ENCODE results near the gene GSDME.

Gene GSDME

DNA sequence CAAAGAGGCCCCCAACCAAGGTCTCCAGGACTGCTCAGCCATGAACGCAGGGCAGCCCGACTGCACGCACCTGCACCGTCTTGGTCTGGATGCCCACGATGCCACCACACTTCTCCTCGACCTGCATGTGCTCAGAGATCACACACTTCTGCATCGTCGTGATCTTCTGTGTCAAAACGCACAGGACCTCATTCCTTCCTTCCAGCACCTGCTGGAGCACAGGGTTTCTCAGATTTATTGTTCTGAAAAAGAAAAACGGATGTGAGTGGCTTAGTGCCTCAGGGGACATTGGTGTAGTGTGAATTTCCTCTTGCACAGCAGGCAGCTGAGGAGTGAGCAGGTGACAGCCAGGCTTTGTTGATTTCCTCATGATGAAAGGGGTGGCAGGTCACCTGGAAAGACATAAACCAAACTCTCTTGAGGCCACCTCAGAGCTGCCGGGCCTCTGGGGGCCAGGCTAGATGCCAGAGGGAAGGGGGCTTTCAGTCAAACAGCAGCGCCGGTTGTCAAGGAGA lies 38.2 kb downstream of the GSDME start:
- FAIRE-seq: no peak

DNA sequence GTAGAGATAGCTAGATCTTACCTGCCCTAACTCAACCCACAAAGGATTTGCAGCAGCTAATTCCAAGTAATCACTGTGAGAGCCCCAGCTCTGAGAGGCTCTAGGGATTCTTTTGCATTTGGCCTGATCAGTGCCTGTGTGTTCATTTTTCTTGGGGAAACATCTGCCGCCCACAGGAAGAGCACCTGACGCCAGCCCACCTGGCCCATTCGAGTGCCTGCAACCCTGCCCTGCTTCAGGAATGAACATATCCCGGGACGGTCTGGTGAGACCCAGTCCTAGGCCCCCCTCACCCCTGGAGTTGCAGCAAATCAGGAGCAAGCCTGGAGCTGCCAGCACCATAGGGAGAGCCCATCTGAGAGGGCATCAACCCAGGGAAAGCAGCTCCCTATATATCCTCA lies 38.8 kb downstream of the GSDME start:
- no peak for FAIRE-seq

DNA sequence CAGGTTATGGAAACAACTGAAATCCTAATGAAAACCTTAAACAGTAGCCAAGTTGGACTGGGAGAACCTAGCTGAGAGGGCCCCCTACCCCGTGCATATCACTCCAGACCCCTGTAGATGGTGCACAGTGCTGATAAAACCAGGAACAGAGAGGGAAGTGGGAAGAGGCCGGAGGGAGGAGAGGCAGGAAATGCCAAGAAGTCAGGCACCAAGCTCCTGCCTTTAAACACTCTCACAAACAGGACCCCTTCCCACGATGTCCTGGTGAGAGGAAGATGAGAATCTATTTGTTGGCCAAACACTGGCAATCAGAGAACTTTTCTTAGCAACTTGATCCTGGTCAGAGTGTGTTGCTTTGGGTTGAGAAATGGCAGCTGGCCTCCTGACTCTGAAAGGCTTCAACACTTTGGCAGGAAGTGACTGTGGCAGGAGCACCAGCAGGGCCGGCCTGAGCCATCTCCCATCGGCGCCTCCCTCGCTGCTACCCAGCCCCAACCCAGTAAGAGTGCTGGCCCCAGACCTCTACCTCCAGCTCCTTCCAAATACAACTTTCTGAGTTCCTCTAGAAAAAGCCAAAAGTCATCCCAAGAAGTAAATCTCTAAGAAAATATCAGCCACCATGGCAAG lies 39.5 kb downstream of the GSDME start:
- FAIRE-seq: no peak

DNA sequence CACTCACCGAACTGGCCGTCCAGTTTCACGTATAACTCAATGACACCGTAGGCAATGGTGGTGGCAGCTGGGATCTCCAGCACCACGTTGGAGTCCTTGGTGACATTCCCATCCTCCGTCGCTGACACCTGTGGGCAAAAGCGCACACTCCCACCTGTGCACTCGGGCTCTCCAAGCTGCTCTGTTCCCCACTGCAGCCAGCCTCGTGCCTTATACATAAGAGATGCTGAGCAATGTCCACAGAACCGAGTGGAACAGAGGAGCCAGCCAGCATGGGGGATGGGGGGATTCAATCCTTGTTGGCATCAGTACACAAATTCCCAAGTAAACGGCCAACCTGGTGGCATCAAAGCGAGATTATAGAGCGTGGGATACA lies 40.0 kb downstream of the GSDME start:
- FAIRE-seq: no peak

DNA sequence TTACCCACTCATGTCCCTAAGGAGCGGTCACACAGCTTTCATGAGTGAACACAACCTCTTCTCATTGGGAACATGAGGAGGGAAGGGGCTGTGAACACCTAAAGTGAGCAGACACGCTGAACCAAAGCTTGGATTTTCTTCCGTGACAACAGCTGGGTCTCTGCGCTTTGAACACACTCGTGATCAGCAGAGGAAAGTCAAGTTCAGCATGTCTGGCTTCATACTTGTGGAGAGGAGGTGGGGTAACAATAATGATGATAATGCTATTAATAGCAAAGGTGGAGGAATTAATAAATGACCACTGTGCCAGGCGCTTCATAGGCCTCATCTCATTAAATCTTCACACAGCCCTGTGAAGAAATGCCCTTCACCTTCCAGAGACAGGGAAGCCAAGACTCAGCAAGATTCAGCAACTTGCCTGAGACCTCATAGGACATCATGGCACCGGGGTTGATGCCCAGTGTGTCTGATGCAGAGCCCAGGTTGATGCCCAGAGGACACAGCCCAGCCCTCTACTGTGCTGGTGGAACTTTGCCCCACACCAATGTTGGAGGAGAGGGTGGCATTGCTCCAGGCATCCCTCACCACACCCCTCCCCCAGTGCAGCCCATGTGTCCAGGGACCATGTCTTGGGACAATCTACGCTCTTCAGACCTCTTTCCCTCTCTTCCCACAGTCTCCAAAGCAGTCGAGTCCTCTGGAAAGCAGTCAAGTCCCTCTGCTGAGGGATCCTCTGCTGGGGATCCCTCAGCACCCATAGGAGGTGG lies 40.6 kb downstream of the GSDME start:
- FAIRE-seq: no peak

DNA sequence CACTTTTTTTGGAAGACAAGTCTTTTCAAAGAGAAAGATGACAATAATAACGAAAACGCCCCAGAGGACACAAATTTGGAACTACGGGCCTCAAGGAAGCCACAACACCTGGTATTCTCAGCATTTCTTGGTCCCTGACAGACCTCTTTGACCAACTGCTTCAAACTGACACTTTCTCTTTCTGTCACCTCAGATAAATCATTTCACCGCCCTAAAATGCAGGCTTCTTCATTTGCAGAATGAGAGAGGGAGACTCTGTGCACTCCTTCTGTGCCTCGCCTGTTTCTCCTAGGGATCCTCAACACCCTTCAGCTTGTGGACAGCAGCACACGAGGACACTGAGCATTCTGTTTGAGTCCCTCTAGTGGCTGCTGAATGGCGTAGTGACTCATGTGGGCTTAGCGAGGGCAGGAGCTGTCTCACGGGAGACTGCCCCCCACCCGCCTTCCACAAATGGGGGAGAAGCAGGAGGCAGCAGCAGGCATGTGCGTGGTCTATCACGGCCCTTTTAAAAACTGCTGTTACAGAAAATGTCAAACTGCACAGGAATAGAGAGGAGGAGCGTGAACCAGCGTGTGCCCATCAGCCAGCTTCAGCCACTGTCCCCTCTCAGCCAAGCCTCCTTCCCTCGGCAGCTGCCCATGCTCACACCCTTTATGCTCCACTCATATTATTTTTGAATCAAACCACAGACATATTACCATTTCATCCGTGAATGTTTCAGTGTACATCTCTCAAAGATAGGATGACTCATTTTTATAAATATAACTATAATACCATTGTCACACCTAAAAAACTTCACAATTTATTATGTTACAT lies 41.4 kb downstream of the GSDME start:
- FAIRE-seq: no peak

DNA sequence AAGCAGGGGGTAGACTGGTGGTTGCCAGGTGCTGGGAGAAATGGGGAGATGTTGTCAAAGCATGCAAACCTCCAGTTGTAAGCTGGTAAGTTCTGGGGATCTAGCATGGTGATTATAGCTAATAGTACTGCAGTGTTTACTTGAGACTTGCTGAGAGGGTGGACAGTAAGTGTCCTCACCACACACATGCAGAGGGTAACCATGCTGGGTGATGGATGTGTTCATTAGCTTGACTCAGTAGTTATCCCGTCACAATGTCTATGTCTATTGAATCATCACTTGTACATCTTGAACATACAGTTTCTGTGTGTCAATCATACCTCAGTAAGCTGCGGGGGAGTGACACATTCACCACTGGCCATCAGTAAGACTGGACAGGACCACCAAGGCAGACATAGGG lies 42.1 kb downstream of the GSDME start:
- no peak for FAIRE-seq

DNA sequence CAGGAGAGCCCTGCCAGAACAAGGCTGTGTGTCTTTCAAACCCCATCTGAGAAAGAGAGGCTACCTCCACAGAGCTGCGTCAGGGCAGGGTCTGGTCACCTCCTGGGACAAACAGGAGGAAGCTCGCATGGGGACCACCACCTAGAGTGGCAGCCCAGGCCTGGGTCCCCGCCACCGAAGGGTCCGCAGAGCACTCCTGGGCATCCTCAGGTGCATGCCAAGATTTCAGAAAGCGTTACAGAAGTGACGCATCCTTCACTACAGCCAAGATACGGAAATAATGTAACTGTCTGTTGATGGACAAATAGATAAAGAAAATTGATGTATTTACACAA lies 42.6 kb downstream of the GSDME start:
- FAIRE-seq: no peak

DNA sequence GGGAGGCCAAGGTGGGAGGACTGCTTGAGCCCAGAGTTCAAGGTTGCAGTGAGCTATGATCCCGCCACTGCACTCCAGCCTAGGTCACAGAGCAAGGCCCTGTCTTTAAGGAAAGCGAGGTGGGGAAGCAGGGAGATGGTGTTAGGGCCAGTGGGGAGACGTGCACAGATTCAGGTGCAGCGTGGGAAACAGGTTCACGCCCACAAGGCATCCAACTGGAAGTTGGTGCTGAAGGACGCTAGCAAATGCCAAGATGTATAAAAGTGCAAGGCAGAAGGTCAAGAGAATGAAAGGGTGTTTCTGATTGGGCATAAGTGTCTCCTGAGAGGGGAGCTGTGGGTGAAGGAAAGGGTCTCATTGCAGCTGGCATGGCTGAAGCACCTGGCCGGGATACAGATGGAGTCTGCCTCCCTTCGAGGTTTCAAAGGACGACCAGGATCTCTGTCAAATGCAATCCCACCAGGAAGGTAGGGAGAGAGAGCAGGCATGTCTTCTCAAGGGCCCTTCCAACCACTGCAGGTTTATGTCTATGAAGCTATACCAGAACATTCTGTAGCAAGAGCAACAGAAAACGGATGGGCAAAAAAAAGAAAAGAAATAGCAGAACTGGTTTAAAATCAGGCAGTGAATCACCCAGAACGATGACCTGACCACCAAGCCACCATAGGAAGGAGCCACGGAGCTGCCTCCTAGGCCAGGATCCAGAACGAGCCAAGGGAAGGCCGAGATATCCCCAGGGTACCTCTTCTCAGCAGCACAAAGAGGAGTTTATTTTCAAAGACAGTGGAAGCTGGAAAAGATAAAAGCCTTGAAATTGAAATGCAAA lies 43.2 kb downstream of the GSDME start:
- no peak for FAIRE-seq

DNA sequence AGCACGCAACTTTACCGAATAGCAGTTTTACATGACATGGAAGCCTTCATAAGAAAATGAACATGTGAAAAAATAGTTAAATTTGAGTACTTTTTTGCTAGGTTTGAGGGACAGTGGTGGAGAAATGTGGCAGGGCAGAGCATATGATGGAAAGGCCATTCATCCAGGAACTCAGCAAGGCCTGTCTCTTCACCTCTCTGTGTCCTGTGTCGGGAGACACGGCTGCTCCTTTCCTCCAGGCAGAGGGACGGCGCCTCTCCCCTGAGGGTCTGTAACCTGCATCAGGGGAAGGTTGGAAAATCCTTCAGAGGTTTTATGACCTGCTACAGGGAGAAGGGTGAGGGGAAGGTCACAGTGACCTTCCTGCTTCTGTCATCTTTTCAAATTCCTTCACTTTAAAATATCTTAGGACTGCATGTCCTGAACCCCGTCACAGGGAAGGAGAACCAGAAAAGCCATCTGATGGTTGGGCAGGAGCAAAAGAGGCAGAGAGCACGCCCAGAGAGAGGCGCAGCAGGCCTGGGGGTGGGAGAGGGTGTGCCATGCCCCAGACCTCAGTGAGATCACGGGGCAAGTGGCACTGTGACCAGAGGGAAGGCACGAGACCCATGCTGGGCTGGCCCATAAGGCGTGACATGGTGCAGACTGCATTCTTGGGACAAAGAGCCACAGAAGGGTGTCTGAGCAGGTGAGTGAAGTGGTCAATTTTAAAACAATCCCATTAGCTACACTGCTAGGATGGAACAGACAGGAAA lies 44.0 kb downstream of the GSDME start:
- no peak for FAIRE-seq

DNA sequence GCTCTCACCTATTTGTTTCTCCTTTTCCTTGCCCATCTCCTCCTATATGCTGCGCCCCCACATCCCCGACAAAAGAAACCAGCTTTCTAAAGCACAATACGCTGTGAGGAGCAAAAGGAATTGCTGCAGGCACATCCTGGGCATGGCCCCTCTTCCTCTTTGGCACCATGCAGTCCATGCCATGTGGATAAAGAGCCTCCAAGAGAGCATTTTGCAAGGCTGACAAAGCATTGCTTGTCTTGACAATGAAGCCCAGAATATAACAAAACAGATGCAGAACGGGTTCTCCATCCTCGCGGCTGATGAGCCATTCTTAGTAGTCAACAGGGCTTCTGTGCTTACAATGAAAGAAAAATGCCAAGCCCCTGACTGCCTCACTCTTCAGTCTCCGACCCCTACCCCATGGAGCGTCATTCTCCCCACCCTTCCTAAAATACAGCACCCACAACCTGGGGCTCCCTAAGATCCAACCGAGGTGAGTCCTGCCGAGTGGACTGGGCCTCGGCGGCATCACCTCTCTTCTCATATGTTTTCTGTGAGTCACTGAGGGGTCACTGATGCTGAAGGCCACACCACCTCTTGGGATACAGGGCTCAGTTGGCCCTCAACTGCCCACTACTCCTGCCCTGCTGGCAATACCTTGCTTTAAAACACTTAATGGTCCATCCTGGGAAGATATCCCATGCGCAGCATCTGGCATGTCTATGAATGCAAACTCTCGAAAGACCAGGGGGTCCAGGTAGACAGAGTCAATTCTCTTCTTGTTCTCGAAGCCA lies 47.5 kb downstream of the GSDME start:
- no peak for FAIRE-seq

DNA sequence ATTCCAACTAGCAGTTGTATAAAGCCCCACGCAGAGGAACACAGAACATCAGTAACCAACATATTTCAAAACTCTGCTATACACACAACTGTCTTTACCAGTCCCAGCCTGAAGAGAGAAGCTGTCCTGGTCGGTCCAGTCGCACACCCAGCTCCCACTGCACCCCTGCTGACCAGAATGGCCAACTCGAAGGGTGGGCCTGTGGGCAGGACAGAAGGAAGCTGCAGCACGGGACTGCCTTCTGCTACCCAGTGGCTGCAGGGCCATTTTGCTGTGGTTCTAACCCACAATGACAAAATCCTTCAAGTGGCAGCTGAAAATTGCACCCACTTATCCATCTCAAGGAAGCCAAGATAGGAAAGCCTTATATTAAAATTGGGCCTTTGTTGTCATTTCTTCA lies 48.2 kb downstream of the GSDME start:
- no peak for FAIRE-seq

DNA sequence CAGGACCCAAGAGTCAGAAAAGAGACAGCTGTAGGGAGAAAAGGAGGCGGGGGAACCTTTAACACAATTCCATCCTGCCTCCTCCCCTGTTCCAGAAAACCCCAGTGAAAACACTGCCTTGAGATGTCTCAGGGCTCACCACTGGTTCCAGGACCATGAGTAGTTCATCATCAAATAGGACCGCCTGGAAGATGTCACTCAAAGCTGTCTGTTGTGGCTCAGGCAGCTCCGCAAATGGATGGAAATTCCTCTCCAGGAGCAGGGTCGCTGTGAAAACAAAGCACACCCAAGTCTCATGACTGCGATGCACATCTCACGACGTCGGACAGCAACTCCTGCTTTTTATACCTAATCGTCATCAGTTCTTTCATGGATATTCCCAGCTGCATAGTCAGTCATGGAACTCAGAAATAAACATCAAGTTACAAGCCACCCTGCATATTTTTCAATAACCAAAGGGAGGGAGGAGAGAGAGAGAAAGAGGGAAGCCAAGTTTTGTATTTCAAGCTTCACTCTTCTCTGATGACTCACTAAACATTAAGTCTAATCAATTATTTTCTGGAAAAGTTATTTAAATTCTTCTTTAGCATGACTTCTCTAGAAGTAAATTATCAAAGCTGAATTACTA lies 49.2 kb downstream of the GSDME start:
- FAIRE-seq: no peak

DNA sequence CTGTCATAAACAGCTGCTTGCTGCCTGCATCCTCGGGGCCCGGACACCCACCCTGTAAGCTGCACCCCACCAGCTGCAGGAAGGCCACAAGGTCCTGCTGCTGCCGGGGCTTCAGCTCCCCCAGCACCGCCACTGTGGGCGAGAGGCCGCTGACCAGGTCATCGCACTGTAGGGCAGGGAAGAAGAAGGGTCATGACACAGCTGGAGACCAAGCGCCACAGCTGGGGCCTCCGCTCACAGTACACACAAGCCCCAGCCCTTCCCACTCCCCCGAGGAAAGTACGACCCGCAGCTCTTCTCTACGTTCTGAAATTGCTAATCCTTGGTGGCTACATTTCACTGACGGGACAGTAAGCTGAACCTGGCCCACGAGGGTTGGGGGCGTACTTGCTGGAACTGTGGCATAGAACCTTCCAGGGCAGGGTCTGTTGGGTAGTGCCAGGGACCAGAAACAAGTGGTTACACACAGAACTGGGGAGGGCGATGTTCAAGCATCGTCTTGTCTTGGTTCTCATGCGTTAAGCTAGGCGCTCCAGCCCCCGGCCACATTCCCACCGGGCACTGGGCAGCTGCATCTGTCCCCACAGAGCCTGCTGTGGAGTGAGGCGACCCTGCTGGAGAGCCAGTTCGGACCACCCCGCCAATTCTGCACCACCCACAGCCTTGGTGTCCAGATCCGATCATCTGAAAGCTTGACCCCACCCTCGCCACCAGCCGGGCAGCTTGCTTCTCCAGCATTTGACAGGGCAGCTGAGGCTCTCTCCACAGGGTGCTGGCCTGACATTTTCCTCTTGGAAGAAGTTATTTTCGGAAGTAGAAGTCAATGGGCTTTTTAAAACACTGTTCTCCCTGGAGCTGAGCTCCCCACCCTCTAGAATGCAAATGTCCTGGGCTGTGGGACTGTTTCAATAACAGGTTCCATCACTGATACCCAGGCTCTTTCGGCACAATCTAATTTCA lies 50.8 kb downstream of the GSDME start:
- FAIRE-seq: no peak

DNA sequence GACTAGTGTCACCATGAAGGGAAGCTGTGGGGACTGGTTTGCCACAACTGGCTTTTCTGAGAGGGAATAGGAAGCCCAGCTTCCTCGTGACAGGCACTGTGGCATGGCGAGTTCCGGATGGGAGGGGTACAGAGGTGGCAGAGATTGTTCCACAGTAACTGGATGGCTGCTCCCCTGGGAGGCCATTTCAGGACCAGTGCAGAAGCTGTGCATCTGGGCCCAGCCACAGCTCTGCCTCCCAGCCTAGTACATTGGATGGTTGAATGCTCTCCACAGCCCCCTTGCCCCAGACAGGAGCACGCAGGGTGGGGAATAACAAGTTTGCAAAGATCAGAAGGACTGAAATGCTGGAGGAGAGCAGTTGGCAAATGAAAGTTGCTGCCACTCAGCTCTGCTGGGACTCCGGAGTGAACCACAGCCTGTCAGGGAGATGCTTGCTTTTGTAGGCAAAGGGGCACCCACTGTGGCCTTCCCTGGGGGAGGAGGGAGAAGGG lies 51.8 kb downstream of the GSDME start:
- FAIRE-seq: no peak

DNA sequence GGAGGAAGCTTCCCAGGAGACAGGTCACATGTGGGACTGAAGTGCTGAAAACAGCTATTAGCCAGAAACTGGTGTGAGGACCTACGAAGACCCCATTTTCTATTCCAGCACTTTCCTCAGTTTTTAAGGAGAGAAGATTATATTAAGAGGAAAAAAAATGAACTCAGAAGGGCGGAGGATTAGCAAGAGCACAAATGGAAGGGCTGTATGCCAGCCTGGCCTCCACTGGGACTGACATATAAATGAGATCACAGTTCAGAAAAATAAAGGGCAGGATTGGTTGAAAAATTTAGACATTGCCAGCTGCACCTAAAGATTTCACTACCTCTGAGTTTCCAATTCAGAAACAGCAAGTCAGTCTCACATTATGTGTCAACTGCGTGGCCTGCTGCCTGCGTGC lies 53.0 kb downstream of the GSDME start:
- no peak for FAIRE-seq

DNA sequence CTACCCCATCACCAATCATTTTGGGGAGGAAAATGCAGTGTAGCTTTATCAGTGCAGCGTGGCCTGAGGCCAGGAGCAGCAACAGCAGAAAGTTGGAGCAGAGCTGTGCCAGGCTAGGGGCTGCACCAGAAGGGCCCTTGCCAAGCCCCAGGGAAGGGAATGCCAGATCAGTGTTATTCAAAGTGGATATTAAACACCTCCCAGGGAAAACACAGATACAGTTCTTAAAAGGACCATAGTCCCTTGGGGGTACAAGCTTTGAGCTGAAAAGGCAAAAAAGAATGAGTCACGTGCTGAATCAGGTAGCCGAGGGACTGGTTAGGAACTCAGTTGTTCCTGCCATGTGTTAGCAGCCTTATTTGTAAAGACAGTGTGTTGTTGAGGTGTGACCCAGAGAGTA lies 54.0 kb downstream of the GSDME start:
- FAIRE-seq: no peak

DNA sequence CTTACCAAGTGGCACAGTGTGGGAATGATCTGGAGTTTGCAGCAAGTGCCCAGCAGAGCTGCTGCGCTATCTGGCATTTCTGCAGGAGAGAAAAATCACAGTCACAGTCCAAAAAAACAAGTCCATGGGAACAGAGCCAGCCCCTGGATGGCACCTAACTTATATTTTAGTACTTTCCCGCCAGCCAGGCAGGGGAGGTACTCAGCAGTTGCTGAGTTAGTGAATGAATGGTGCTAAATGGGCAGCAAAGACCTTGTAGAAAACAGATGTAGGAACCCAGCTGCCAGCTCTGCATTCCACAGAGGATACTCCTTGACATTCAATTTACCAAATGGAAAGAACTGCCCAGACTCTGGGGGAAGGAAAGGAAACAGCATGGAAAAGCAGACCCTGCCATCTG lies 54.5 kb downstream of the GSDME start:
- FAIRE-seq: no peak
